BE2C (cell line): ENCODE data around the gene ATXN7.

Experiments used
- DNase-seq: peaks from one replicate; pipeline ENCODE4 v3.0.0-alpha.2; 2020
- H3K27me3 ChIP-seq: fragments of 250-450 bp; sonication (Bioruptor Pico); 2 replicates; pipeline ENCODE4 v1.5.1; 2020; ENCODE audit warnings: mild to moderate bottlenecking
- H3K36me3 ChIP-seq: fragments of 250-450 bp; sonication (Bioruptor Pico); 2 replicates; pipeline ENCODE4 v1.5.1; 2020; ENCODE audit warnings: mild to moderate bottlenecking
- H3K4me1 ChIP-seq: fragments of 250-450 bp; sonication (Bioruptor Pico); 2 replicates; pipeline ENCODE4 v1.5.1; 2020
- H3K4me3 ChIP-seq: 2 replicates; pipeline ENCODE4 v1.5.1; 2011; ENCODE audit warnings: low read depth, low read length
- H3K9me3 ChIP-seq: fragments of 250-450 bp; sonication (Bioruptor Pico); 2 replicates; pipeline ENCODE4 v1.5.1; 2020
- CTCF ChIP-seq: IDR thresholded peaks from 2 replicates; pipeline ENCODE4 v1.5.1; 2012; ENCODE audit warnings: mild to moderate bottlenecking, low read depth, low read length

Gene ATXN7

GRCh38 chr3:64033069-64033468 lies 169.4 kb downstream of the ATXN7 start:
- H3K4me3 ChIP-seq, result no peak overlapping the region
- H3K9me3 ChIP-seq, result no peaks in the 10 kb centered on the region
- no peaks in the 10 kb centered on the region for H3K36me3 ChIP-seq
- H3K27me3 ChIP-seq, result no peaks in the 10 kb centered on the region; the same call in 1 of the 2 replicates
- peaks cover 2% of the 10 kb centered on the region; the same call in 1 of the 2 replicates for H3K4me1 ChIP-seq
- DNase-seq, result no peak
- no peak for TF ChIP-seq CTCF

- Histone ChIP-seq H3K27me3 (no peaks in the 10 kb centered on the region), H3K9me3 (no peaks in the 10 kb centered on the region), H3K36me3 (no peaks in the 10 kb centered on the region), H3K4me1 (peaks cover 22% of the 10 kb centered on the region), H3K4me3 (no peak overlapping the region)
- DNase-seq, result no peak
- no peak for TF ChIP-seq CTCF
These were observed 173.4 kb downstream of the ATXN7 start for GRCh38 chr3:64037084-64037483.

DNA sequence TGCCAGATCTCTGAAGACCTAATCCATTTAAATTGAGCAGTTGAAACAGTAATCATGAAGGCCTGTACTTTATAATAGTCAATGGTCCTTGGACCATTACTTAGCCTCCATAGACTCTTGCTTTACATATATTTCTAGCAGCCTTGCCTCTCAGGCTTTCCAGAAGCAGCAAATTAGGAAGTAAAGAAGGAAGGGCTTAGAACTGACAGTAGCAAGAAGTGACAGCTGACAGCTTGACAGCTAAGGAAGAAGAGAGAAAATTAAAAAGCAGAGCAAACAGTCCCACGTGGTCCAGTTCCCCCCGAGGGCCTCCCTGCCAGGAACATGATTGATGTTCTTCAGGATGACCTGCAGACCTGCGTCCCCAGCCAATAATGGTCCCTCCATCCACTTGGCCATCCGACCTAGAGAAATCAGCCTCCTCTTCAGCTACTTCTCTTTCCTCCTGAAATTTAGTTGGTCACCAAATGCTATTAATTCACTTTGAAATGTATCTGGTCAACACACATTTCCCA lies 174.6 kb downstream of the ATXN7 start:
- TF ChIP-seq CTCF, result no peak
- Histone ChIP-seq H3K9me3 (no peaks in the 10 kb centered on the region), H3K4me1 (peaks cover 22% of the 10 kb centered on the region), H3K36me3 (no peaks in the 10 kb centered on the region), H3K27me3 (no peaks in the 10 kb centered on the region), H3K4me3 (no peak overlapping the region)
- DNase-seq, result no peak

- no peaks in the 10 kb centered on the region for H3K36me3 ChIP-seq
These were observed 175.7 kb downstream of the ATXN7 start for GRCh38 chr3:64039332-64039731.

GRCh38 chr3:64039981-64040733 lies 176.5 kb downstream of the ATXN7 start:
- Histone ChIP-seq H3K9me3 (no peaks in the 10 kb centered on the region), H3K27me3 (no peaks in the 10 kb centered on the region), H3K4me1 (peaks cover 22% of the 10 kb centered on the region), H3K4me3 (no peak overlapping the region), H3K36me3 (no peaks in the 10 kb centered on the region)
- no peak for DNase-seq
- no peak for TF ChIP-seq CTCF

More at GRCh38 chr3:64039332-64039731, 175.7 kb downstream of the ATXN7 start:
- peaks cover 22% of the 10 kb centered on the region for H3K4me1 ChIP-seq
- H3K27me3 ChIP-seq, result no peaks in the 10 kb centered on the region
- no peak overlapping the region for H3K4me3 ChIP-seq
- no peak for TF ChIP-seq CTCF
- no peak for DNase-seq
- no peaks in the 10 kb centered on the region for H3K9me3 ChIP-seq

DNA sequence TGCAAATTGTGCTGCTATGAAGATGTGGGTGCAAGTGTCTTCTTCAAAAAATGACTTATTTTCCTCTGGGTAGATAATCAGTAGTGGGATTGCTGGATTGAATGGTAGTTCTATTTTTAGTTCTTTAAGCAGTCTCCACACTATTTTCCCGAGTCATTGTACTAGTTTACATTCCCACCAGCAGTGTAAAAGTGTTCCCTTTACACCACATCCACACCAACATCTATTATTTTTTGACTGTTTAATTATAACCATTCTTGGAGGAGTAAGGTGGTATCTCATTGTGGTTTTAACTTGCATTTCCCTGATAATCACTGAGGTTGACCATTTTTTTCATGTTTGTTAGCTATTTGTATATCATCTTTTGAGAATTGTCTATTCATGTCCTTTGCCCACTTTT lies 179.3 kb downstream of the ATXN7 start:
- Histone ChIP-seq H3K4me1 (peaks cover 21% of the 10 kb centered on the region), H3K36me3 (no peaks in the 10 kb centered on the region), H3K4me3 (no peak overlapping the region), H3K27me3 (no peaks in the 10 kb centered on the region), H3K9me3 (no peaks in the 10 kb centered on the region)
- DNase-seq, result no peak
- no peak for TF ChIP-seq CTCF
